LNCaP clone FGC (cell line): ENCODE results near the gene TMPRSS6.

Source experiments
- DNase-seq: peaks from one replicate; pipeline ENCODE4 v3.0.0-alpha.2; 2011; ENCODE audit warnings: low read depth
- H3K4me3 ChIP-seq: 2 replicates; pipeline ENCODE4 v1.5.1; 2011; ENCODE audit warnings: mild to moderate bottlenecking, low read depth, low read length, control low read depth
- CTCF ChIP-seq: IDR thresholded peaks from 2 replicates; pipeline ENCODE4 v1.5.1; 2012; ENCODE audit warnings: mild to moderate bottlenecking; ENCODE audit not compliant: control insufficient read depth, insufficient read depth; ENCODE audit errors: extremely low read depth

Gene TMPRSS6

GRCh38 chr22:37018815-37019308, 90.7 kb downstream of the TMPRSS6 start:
- DNase-seq: no peak
- H3K4me3 ChIP-seq: peak overlapping the region; percentile 75
- no peak for TF ChIP-seq CTCF

- no peak for TF ChIP-seq CTCF
- DNase-seq: no peak
- peak overlapping the region; percentile 75 for H3K4me3 ChIP-seq
Observed at GRCh38 chr22:37018086-37018814, 91.3 kb downstream of the TMPRSS6 start.

GRCh38 chr22:37017356-37017755, 92.2 kb downstream of the TMPRSS6 start:
- H3K4me3 ChIP-seq: no peak overlapping the region
- DNase-seq: no peak
- no peak for TF ChIP-seq CTCF

- DNase-seq: no peak
Observed at GRCh38 chr22:37016134-37016910, 93.2 kb downstream of the TMPRSS6 start.

GRCh38 chr22:37015587-37015878, 94.0 kb downstream of the TMPRSS6 start:
- no peak overlapping the region for H3K4me3 ChIP-seq
- TF ChIP-seq CTCF: no peak
- no peak for DNase-seq

More at GRCh38 chr22:37016134-37016910, 93.2 kb downstream of the TMPRSS6 start:
- no peak overlapping the region for H3K4me3 ChIP-seq
- TF ChIP-seq CTCF: no peak
